HepG2 (cell line): Measurements from ENCODE around the gene PSMB2.

ENCODE experiments used
- AGO2 ChIP-seq: fragments of 200-400 bp; formaldehyde crosslinking; optimal IDR thresholded peaks from 2 replicates; pipeline ENCODE3; 2017; ENCODE audit warnings: mild to moderate bottlenecking, low read depth, low read length, moderate library complexity
- CBFB ChIP-seq: sonication (generic); formaldehyde crosslinking; IDR thresholded peaks from 2 replicates; pipeline ENCODE4 v1.4.0; 2020; ENCODE audit warnings: missing genetic modification reagents
- DNMT1 ChIP-seq: sonication (generic); formaldehyde crosslinking; IDR thresholded peaks from 2 replicates; pipeline ENCODE4 v1.5.1; 2020; ENCODE audit warnings: mild to moderate bottlenecking, missing genetic modification reagents
- ELF1 ChIP-seq: sonication (generic); formaldehyde crosslinking; IDR thresholded peaks from 2 replicates; pipeline ENCODE4 v1.4.0; 2020; ENCODE audit warnings: missing genetic modification reagents
- EP300 ChIP-seq, 3 experiments: sonication (generic) in 1 of 3; formaldehyde crosslinking in 1 of 3; IDR thresholded peaks; 2 replicates each; pipeline versions ENCODE4 v1.5.1 to v1.6.1; 2011 to 2020; ENCODE audit warnings: low read depth in 2 of 3, low read length in 2 of 3, borderline replicate concordance in 1 of 3, improper control_type of control experiment in 1 of 3, mild to moderate bottlenecking in 1 of 3, missing genetic modification reagents in 1 of 3, moderate library complexity in 1 of 3
- KMT2B ChIP-seq: IDR thresholded peaks from 2 replicates; pipeline ENCODE4 v1.6.1; 2016; ENCODE audit warnings: missing genetic modification reagents, missing compliant biosample characterization
- MAFG ChIP-seq: sonication (generic); formaldehyde crosslinking; IDR thresholded peaks from 2 replicates; pipeline ENCODE4 v1.5.1; 2020; ENCODE audit warnings: mild to moderate bottlenecking, missing genetic modification reagents
- NFATC3 ChIP-seq: sonication (generic); formaldehyde crosslinking; IDR thresholded peaks from 2 replicates; pipeline ENCODE4 v1.5.1; 2020; ENCODE audit warnings: mild to moderate bottlenecking, missing genetic modification reagents
- NFRKB ChIP-seq: fragments of 450-650 bp; IDR thresholded peaks from 2 replicates; pipeline ENCODE4 v1.6.1; 2017
- NR2F2 ChIP-seq: IDR thresholded peaks from 2 replicates; pipeline ENCODE4 v1.6.1; 2012; ENCODE audit warnings: low read depth, inconsistent platforms, borderline replicate concordance
- PHF20 ChIP-seq: sonication (generic); formaldehyde crosslinking; IDR thresholded peaks from 2 replicates; pipeline ENCODE4 v1.5.0; 2020; ENCODE audit warnings: mild to moderate bottlenecking, missing genetic modification reagents
- POLR2A ChIP-seq, 2 experiments: IDR thresholded peaks; 2 replicates each; pipeline ENCODE4 v1.6.1; 2011; ENCODE audit warnings: low read depth in 2 of 2, low read length in 2 of 2, mild to moderate bottlenecking in 1 of 2, moderate library complexity in 1 of 2; ENCODE audit not compliant: insufficient read depth in 1 of 2
- POLR2AphosphoS5 ChIP-seq: IDR thresholded peaks from 2 replicates; pipeline ENCODE4 v1.6.1; 2012; ENCODE audit warnings: low read depth, low read length
- YY1 ChIP-seq: IDR thresholded peaks from 2 replicates; pipeline ENCODE4 v1.6.1; 2011; ENCODE audit warnings: low read length, low read depth, moderate library complexity, mild to moderate bottlenecking; ENCODE audit not compliant: insufficient read depth, insufficient replicate concordance

- no peak for TF ChIP-seq NR2F2
- no peak for TF ChIP-seq DNMT1 (CRISPR knock-in tag)
- no peak for TF ChIP-seq YY1
- TF ChIP-seq CBFB (CRISPR knock-in tag): no peak
- no peak for TF ChIP-seq ELF1 (CRISPR knock-in tag)
- TF ChIP-seq NFATC3 (CRISPR knock-in tag): no peak
- TF ChIP-seq POLR2AphosphoS5: no peak
- TF ChIP-seq MAFG: no peak
- TF ChIP-seq NFRKB: no peak
- no peak for TF ChIP-seq POLR2A (IDR thresholded peaks at IDR 0.05; ENCODE audit: insufficient read depth in 1 of 2, low read depth in 2 of 2, low read length in 2 of 2)
- no peak for TF ChIP-seq EP300 (IDR thresholded peaks at IDR 0.05; ENCODE audit: low read depth in 2 of 2, low read length in 2 of 2)
- TF ChIP-seq EP300 (CRISPR knock-in tag; IDR thresholded peaks at IDR 0.05; ENCODE audit: borderline replicate concordance): no peak
- TF ChIP-seq AGO2: no peak
- TF ChIP-seq KMT2B (CRISPR knock-in tag): no peak
- no peak for TF ChIP-seq PHF20 (CRISPR knock-in tag)
These were observed 76.2 kb downstream of the PSMB2 start for GRCh38 chr1:35564884-35565741.
